Sigmoid colon (tissue), 7 donors: Measurements from ENCODE around the gene AMMECR1. TPM values are rescaled to one million over a fixed set of nuclear protein-coding genes. Genes with fewer than 3 reads are reported as not detected.
"Not testable (repeated sequence)": the region's sequence is repeated elsewhere in the genome, so short reads cannot be mapped to it uniquely, and the experiment has no call there.

Source experiments
- DNase-seq: peaks from one replicate; pipeline ENCODE4 v3.0.0-alpha.2; 2019
- H3K27ac ChIP-seq, 4 donors: fragments of 200-600 bp; sonication (generic); one replicate each; pipeline ENCODE4 v1.5.1; 2016 to 2019; ENCODE audit warnings: mild to moderate bottlenecking in 1 of 4
- H3K27me3 ChIP-seq, 3 donors: fragments of 200-600 bp; sonication (generic); one replicate each; pipeline ENCODE4 v1.5.1; 2019; ENCODE audit warnings: mild to moderate bottlenecking in 1 of 3
- H3K36me3 ChIP-seq, 4 donors: fragments of 200-600 bp; sonication (generic); one replicate each; pipeline ENCODE4 v1.5.1; 2016 to 2019
- H3K4me1 ChIP-seq, 4 donors: fragments of 200-600 bp; sonication (generic); one replicate each; pipeline ENCODE4 v1.5.1; 2017 to 2019
- H3K4me3 ChIP-seq, 4 donors: fragments of 200-600 bp; sonication (generic); one replicate each; pipeline ENCODE4 v1.5.1; 2017 to 2019; ENCODE audit warnings: mild to moderate bottlenecking in 2 of 4, moderate library complexity in 1 of 4
- H3K9me3 ChIP-seq, 4 donors: fragments of 200-600 bp in 3 of 4; sonication (generic) in 3 of 4; one replicate each; pipeline versions ENCODE4 v1.5.1 to v1.6.1; 2013 to 2019
- EP300 ChIP-seq, 4 donors: sonication (generic); formaldehyde crosslinking; IDR thresholded peaks; one replicate each; pipeline ENCODE4 v1.6.1; 2017; ENCODE audit warnings: antibody characterized with exemption in 4 of 4
- POLR2A ChIP-seq, 2 donors: fragments of 450-650 bp; IDR thresholded peaks; one replicate each; pipeline ENCODE4 v1.6.1; 2016; ENCODE audit warnings: antibody characterized with exemption in 2 of 2, mild to moderate bottlenecking in 2 of 2, moderate library complexity in 2 of 2
- POLR2AphosphoS5 ChIP-seq, 4 donors: sonication (generic); formaldehyde crosslinking; IDR thresholded peaks; one replicate each; pipeline ENCODE4 v1.6.1; 2017; ENCODE audit warnings: antibody characterized with exemption in 4 of 4
- WGBS, 2 donors: extraction: QIAGEN DNeasy Blood & Tissue Kit; methylation state at CpG; one replicate each; pipeline ENCODE4 v1.1.7; 2013; 5-methylcytosine and 5-hydroxymethylcytosine counted together
- intact Hi-C: fragments of 100-400 bp; cut with DNase I; formaldehyde crosslinking; loops from one replicate; pipeline ENCODE4 v1.15.1; 2023
- polyA plus RNA-seq, 3 donors: library from polyadenylated mRNA; stranded (reverse); fragments of 200-250 nt; gene quantifications; one replicate each; pipeline ENCODE4 v1.2.3, GENCODE V29; 2013
- total RNA-seq, 4 donors: library from RNA; depleted of rRNA; stranded (reverse); fragments of >200 nt; gene quantifications; one replicate each; pipeline ENCODE4 v1.1.0, GENCODE V29; 2016
- TF ChIP-seq, protein P1 (sequence below), 4 experiments: fragments of 450-650 bp in 3 of 4; fragments of 200-600 bp in 1 of 4; IDR thresholded peaks; one replicate each; pipeline ENCODE4 v1.5.1; 2016 to 2019; ENCODE audit warnings: antibody characterized with exemption in 4 of 4, mild to moderate bottlenecking in 3 of 4, moderate library complexity in 2 of 4
- donor health status: healthy with polysubstance abuse.
- donor health status: Bipolar disorder and iron deficiency.
- donor health status: healthy.

The AMMECR1 gene
- total and polyA plus RNA-seq, 7 donors, result 1.5 to 8.1 (median 3.2) TPM

DNA sequence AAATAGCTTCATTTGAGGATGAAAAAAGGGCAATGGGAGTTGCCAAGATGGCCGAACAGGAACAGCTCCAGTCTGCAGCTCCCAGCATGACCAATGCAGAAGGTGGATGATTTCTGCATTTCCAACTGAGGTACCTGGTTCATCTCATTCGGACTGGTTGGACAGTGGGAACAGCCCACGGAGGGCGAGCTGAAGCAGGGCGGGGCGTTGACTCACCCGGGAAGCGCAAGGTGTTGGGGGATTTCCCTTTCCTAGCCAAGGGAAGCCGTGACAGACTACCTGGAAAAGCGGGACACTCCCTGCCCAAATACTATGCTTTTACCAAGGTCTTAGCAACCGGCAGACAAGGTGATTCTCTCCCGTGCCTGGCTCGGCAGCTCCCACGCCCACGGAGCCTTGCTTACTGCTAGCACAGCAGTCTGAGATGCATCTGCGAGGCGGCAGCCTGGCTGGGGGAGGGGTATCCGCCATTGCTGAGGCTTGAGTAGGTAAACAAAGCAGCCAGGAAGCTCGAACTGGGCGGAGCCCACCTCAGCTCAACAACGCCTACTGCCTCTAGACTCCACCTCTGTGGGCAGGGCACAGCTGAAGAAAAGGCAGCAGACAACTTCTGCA is 88.3 kb downstream of the AMMECR1 start:
- H3K4me1 ChIP-seq, H3K4me3 ChIP-seq, H3K36me3 ChIP-seq, DNase-seq, intact Hi-C loops, H3K9me3 ChIP-seq, H3K27ac ChIP-seq, H3K27me3 ChIP-seq: not testable (repeated sequence)
- 9 to 59% methylated on average over 21 of the region's 21 CpGs for WGBS, 2 donors

DNA sequence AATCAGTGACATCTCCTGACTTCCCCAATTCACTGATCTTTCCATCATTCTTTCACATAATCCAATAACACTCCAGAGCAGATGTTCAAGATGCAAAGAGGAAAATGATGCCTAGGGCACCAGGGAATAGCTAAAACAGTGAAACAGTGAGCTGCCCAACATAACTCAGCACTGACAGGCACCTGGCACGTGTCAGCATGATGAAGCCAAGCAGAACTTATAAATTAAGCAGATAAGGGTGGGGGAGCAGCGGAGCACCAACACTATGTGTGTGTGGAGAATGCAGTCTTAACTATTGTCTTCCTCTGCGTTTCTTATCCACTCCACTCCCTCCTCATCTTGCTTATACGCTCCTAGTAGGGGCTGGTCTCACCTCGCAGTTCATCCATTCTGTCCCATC is 89.4 kb downstream of the AMMECR1 start:
- WGBS, 2 donors, result 90 to 95% methylated on average over 5 of the region's 5 CpGs
- TF ChIP-seq EP300 (IDR thresholded peaks at IDR 0.05) (no peak), POLR2A (IDR thresholded peaks at IDR 0.05) (no peak), POLR2AphosphoS5 (IDR thresholded peaks at IDR 0.05) (no peak)
- TF ChIP-seq, protein P1, sequence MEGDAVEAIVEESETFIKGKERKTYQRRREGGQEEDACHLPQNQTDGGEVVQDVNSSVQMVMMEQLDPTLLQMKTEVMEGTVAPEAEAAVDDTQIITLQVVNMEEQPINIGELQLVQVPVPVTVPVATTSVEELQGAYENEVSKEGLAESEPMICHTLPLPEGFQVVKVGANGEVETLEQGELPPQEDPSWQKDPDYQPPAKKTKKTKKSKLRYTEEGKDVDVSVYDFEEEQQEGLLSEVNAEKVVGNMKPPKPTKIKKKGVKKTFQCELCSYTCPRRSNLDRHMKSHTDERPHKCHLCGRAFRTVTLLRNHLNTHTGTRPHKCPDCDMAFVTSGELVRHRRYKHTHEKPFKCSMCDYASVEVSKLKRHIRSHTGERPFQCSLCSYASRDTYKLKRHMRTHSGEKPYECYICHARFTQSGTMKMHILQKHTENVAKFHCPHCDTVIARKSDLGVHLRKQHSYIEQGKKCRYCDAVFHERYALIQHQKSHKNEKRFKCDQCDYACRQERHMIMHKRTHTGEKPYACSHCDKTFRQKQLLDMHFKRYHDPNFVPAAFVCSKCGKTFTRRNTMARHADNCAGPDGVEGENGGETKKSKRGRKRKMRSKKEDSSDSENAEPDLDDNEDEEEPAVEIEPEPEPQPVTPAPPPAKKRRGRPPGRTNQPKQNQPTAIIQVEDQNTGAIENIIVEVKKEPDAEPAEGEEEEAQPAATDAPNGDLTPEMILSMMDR (IDR thresholded peaks at IDR 0.05), result no peak
- no peaks in the 10 kb centered on the region for H3K27me3 ChIP-seq
- intact Hi-C loops, result no loop called here
- no peaks in the 10 kb centered on the region for H3K36me3 ChIP-seq
- H3K27ac ChIP-seq, result no peak overlapping the region
- no peaks in the 10 kb centered on the region for H3K4me1 ChIP-seq
- DNase-seq, result no peak
- H3K4me3 ChIP-seq, result no peak overlapping the region
- no peaks in the 10 kb centered on the region for H3K9me3 ChIP-seq

DNA sequence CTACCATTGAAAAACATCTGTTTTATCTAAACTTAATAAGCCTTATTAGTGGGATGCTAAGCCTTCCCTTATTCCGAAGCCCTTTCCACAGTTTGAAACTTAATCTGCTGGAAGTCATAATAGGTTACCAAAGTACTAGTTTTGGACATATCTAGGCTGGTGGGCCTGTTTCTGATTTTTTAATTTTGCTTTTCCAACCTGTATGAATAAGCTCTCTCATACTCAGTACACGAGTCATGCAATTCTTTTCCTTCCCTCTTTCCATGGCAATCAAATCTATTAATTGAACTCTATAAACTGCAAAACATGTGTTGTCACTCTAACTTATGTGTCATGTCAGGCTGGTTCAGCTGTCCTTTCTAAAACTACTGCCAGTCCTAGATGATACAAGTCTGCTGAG is 91.0 kb downstream of the AMMECR1 start:
- H3K27me3 ChIP-seq, result no peaks in the 10 kb centered on the region

DNA sequence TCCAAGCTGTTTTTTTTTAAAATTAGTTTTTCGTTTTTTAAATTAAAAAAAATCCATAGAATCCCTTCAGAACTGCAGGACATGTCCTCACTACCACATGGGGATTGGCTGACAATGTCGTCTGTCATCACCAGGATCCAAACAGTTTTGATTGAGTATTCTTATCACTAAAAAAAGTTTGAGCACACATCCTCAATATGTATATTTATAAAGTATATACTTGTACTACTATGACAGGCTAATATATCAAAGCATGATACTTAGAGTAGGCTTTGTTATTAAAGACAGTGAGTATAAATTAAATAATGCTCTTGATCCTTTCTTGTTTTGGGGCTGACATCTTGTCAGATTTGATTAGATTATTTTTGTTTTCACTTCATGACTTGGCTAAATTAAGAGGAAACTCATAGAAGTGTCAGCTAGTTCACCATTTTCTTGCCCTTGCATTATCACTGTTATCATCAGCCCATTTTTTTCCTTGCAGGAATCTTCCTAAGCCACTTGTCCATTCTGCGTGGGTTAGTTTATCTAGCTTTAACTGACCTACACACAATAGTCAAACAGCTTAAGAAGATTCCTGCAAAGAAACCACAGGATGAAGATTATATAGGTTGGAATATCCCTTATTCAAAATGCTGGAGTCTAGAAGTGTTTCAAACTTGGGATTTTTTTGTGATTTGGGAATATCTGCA is 92.8 kb downstream of the AMMECR1 start:
- WGBS, 2 donors, result 75 to 90% methylated on average over 3 of the region's 3 CpGs
- Histone ChIP-seq H3K9me3 (no peaks in the 10 kb centered on the region), H3K36me3 (no peaks in the 10 kb centered on the region), H3K4me1 (no peaks in the 10 kb centered on the region), H3K27me3 (no peaks in the 10 kb centered on the region), H3K27ac (no peak overlapping the region), H3K4me3 (no peak overlapping the region)
- no peak for DNase-seq
- intact Hi-C loops, result no loop called here
- TF ChIP-seq POLR2AphosphoS5 (IDR thresholded peaks at IDR 0.05), result no peak

More for the DNA sequence above, 91.0 kb downstream of the AMMECR1 start:
- DNase-seq, result no peak
- TF ChIP-seq POLR2A (IDR thresholded peaks at IDR 0.05) (no peak), POLR2AphosphoS5 (IDR thresholded peaks at IDR 0.05) (no peak), EP300 (IDR thresholded peaks at IDR 0.05) (no peak)
- TF ChIP-seq, protein P1 (IDR thresholded peaks at IDR 0.05), result no peak
- intact Hi-C loops, result no loop called here
- Histone ChIP-seq H3K4me1 (no peaks in the 10 kb centered on the region), H3K36me3 (no peaks in the 10 kb centered on the region), H3K4me3 (no peak overlapping the region), H3K27ac (no peak overlapping the region), H3K9me3 (no peaks in the 10 kb centered on the region)
- WGBS, 2 donors, result 81 to 93% methylated on average over 2 of the region's 2 CpGs

DNA sequence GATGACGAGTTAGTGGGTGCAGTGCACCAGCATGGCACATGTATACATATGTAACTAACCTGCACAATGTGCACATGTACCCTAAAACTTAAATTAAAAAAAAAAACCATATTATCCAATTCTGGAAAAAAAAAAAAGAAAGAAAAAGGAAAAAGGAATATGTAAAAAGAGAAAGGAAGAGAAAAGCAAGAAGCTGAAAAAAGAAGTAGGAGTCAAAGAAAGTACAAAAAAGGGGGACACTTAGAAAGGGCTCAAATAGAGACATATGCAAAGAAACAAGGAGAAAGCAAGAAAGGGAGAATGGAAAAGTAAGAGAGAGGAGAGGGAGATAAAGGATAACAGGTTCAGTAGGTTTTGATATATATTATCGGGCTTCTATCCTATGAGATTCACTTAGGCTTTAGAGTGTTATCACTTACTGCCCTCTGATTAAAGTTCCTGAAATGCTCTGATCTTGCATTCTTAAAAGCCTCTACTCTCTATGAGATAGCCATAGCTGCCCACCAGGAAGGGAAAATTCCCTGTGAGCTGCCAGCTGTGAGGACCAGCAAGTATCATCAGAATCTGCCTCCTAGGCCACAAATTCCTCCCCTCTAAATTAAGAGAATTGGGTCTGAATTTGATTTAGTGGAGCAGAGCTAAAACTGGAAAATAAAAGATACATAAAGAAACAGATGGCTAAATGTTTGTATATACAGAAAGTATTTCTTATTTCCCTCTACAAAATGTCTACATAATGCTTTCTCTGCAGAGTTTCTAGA is 95.2 kb downstream of the AMMECR1 start:
- no peaks in the 10 kb centered on the region for H3K27me3 ChIP-seq
- H3K36me3 ChIP-seq, result no peaks in the 10 kb centered on the region

More for the DNA sequence above, 95.2 kb downstream of the AMMECR1 start:
- DNase-seq, result no peak
- intact Hi-C loops, result no loop called here
- Histone ChIP-seq H3K27ac (no peak overlapping the region), H3K4me3 (no peak overlapping the region), H3K4me1 (no peaks in the 10 kb centered on the region), H3K9me3 (no peaks in the 10 kb centered on the region)
- WGBS, 2 donors, result 100% methylated on average over 1 of the region's 2 CpGs
- TF ChIP-seq POLR2A (IDR thresholded peaks at IDR 0.05), result no peak
- TF ChIP-seq POLR2AphosphoS5 (IDR thresholded peaks at IDR 0.05), result no peak
- TF ChIP-seq EP300 (IDR thresholded peaks at IDR 0.05), result no peak
- TF ChIP-seq, protein P1 (IDR thresholded peaks at IDR 0.05), result no peak
